Fibroblast of lung (primary cell): ENCODE results near the gene IRF2.

Experiments
- EZH2 ChIP-seq: IDR thresholded peaks from 2 replicates; pipeline ENCODE4 v1.5.1; 2012; ENCODE audit warnings: low read length, control low read depth, mild to moderate bottlenecking; ENCODE audit errors: missing control alignments
- TF ChIP-seq, protein P1 (sequence below), 2 donors: IDR thresholded peaks in 1 of 2; conservative IDR thresholded peaks in 1 of 2; 1 replicate in 1 of 2; 2 replicates in 1 of 2; pipeline ENCODE4 v1.5.1; 2011 to 2012; ENCODE audit warnings: low read length in 2 of 2, control low read depth in 1 of 2, inconsistent platforms in 1 of 2, low read depth in 1 of 2, mild to moderate bottlenecking in 1 of 2

DNA sequence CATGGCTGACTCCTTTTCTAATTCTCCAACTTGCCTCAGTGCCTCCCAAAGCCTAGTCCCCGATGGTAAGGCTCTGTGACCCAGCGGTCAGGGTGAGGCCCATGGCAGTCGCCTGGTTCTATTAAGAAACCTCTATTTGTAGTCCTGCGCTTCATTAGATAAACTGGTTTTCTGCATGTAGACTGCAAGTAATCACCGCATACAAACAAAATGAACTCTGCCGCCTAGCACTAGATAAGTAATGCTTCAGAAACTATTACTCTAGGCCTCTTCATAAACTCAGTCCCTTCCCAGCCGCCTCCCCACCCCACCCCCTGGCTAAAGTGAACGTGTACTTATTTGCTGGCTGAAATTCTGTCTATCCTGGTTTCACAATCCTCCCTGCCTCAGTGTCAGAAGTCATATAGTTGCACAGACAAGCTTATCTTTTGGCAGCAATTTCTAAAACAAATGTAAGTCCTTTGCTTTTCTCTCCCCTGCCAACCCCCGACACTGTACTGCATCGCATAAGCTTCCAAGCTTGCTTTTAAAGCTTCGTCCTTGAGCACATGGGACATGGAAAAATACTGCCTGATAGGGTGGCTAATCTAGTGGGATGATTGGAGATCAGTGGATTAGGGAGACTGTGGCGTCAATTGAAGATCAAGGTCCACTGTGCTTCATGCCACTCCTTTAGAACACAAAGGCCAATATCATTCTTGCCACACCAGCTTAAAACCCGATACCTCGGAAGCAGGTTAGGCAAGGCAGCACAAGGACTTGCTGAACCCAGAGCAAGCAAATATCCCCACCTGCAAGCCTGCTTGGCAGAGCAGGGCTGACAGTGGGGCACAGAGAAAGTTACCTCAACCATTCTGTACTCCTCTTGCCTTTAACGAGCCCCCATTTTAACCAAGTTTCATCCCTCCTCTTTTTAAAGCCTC, 125.8 kb downstream of the IRF2 start:
- TF ChIP-seq, protein P1, sequence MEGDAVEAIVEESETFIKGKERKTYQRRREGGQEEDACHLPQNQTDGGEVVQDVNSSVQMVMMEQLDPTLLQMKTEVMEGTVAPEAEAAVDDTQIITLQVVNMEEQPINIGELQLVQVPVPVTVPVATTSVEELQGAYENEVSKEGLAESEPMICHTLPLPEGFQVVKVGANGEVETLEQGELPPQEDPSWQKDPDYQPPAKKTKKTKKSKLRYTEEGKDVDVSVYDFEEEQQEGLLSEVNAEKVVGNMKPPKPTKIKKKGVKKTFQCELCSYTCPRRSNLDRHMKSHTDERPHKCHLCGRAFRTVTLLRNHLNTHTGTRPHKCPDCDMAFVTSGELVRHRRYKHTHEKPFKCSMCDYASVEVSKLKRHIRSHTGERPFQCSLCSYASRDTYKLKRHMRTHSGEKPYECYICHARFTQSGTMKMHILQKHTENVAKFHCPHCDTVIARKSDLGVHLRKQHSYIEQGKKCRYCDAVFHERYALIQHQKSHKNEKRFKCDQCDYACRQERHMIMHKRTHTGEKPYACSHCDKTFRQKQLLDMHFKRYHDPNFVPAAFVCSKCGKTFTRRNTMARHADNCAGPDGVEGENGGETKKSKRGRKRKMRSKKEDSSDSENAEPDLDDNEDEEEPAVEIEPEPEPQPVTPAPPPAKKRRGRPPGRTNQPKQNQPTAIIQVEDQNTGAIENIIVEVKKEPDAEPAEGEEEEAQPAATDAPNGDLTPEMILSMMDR (conservative IDR thresholded peaks at IDR 0.05 in 1 of 2, IDR thresholded peaks at IDR 0.05 in 1 of 2; ENCODE audit: low read depth in 1 of 2, low read length in 2 of 2): no peak
- TF ChIP-seq EZH2: no peak
